Tongue (tissue), 1 donor: Measurements from ENCODE around the gene KRT7. TPM values are rescaled to one million over a fixed set of nuclear protein-coding genes. Genes with fewer than 3 reads are reported as not detected.

Experiments
- total RNA-seq: library from RNA; depleted of rRNA; stranded (reverse); fragments of >200 nt; gene quantifications from one replicate; pipeline ENCODE4 v1.2.3, GENCODE V29; 2014

The KRT7 gene
- total RNA-seq, 1 donor from 2014 or later, result 27.1 TPM

Other genes with a start within 250 kb of the KRT7 start
- gene TAMALIN, start 226.3 kb upstream of the KRT7 start, total RNA-seq, result 25.5 TPM
- gene NR4A1, start 181.8 kb upstream of the KRT7 start, total RNA-seq, result 65.6 TPM
- 30.3 TPM for gene ATG101, start 163.3 kb upstream of the KRT7 start, total RNA-seq
- gene SMIM41, start 153.5 kb upstream of the KRT7 start, total RNA-seq, result 0.82 TPM
- gene KRT80, start 41.2 kb upstream of the KRT7 start, total RNA-seq, result 10.3 TPM
- gene KRT86, start 41.4 kb downstream of the KRT7 start, total RNA-seq, result not detected
- 0.41 TPM for gene KRT81, start 58.3 kb downstream of the KRT7 start, total RNA-seq
- not detected for gene KRT83, start 88.2 kb downstream of the KRT7 start, total RNA-seq
- gene KRT85, start 134.2 kb downstream of the KRT7 start, total RNA-seq, result not detected
- not detected for gene KRT84, start 152.4 kb downstream of the KRT7 start, total RNA-seq
- not detected for gene KRT82, start 173.1 kb downstream of the KRT7 start, total RNA-seq
- gene KRT75, start 201.1 kb downstream of the KRT7 start, total RNA-seq, result 0.21 TPM
- 17.0 TPM for gene KRT6B, start 218.9 kb downstream of the KRT7 start, total RNA-seq
- 19.3 TPM for gene KRT6C, start 240.6 kb downstream of the KRT7 start, total RNA-seq